OCI-LY7 (cell line): Measurements from ENCODE around the gene B4GALNT2.
"Not testable (repeated sequence)": the region's sequence is repeated elsewhere in the genome, so short reads cannot be mapped to it uniquely, and the experiment has no call there.

Experiments
- CTCF ChIP-seq: fragments of 200-600 bp; sonication (generic); conservative IDR thresholded peaks from 2 replicates; pipeline ENCODE4 v1.5.1; 2014; ENCODE audit warnings: mild to moderate bottlenecking, antibody characterized with exemption, low read length, moderate library complexity, mixed read lengths
- EZH2phosphoT487 ChIP-seq: fragments of 200-600 bp; sonication (generic); IDR thresholded peaks from 2 replicates; pipeline ENCODE4 v1.6.1; 2018; ENCODE audit warnings: low read depth, borderline replicate concordance, mild to moderate bottlenecking, mixed run types, antibody characterized with exemption, low read length, moderate library complexity, mixed read lengths

GRCh38 chr17:49129359-49129950 is 3.1 kb upstream of the B4GALNT2 start:
- not testable (repeated sequence) for TF ChIP-seq CTCF, EZH2phosphoT487
